Fibroblast of the aortic adventitia (primary cell): Measurements from ENCODE around the gene PDSS2. TPM values are rescaled to one million over a fixed set of nuclear protein-coding genes. Genes with fewer than 3 reads are reported as not detected.
"Not testable (repeated sequence)": the region's sequence is repeated elsewhere in the genome, so short reads cannot be mapped to it uniquely, and the experiment has no call there.

Experiments used
- DNase-seq: peaks from one replicate; pipeline ENCODE4 v3.0.0-alpha.2; 2010; ENCODE audit warnings: low read depth
- H3K4me3 ChIP-seq: 2 replicates; pipeline ENCODE4 v1.5.1; 2011; ENCODE audit warnings: low read depth, mild to moderate bottlenecking, control low read depth, low read length, moderate library complexity
- CTCF ChIP-seq: IDR thresholded peaks from 2 replicates; pipeline ENCODE4 v1.5.1; 2011; ENCODE audit warnings: mild to moderate bottlenecking, low read length, control low read depth, inconsistent platforms; ENCODE audit not compliant: insufficient read depth
- total RNA-seq: library from RNA; depleted of rRNA; stranded (reverse); fragments of >200 nt; gene quantifications from 2 replicates; pipeline ENCODE4 v1.2.3, GENCODE V29; 2012; ENCODE audit warnings: low replicate concordance

The PDSS2 gene
- total RNA-seq, 1 donor: 14.4 TPM

- peak; percentile 88 for TF ChIP-seq CTCF
- peak; percentile 70 for DNase-seq
- H3K4me3 ChIP-seq: no peak overlapping the region
These were observed 141.1 kb downstream of the PDSS2 start for GRCh38 chr6:107318100-107318736.

- no peak overlapping the region for H3K4me3 ChIP-seq
- no peak for TF ChIP-seq CTCF
- no peak for DNase-seq
These were observed 144.2 kb downstream of the PDSS2 start for GRCh38 chr6:107315114-107315513.

GRCh38 chr6:107314531-107314939 lies 144.8 kb downstream of the PDSS2 start:
- H3K4me3 ChIP-seq: no peak overlapping the region
- TF ChIP-seq CTCF: no peak
- DNase-seq: no peak

GRCh38 chr6:107313776-107314175 lies 145.6 kb downstream of the PDSS2 start:
- TF ChIP-seq CTCF: no peak

GRCh38 chr6:107310362-107310761 lies 149.0 kb downstream of the PDSS2 start:
- DNase-seq: no peak
- no peak for TF ChIP-seq CTCF
- no peak overlapping the region for H3K4me3 ChIP-seq

More at GRCh38 chr6:107313776-107314175, 145.6 kb downstream of the PDSS2 start:
- H3K4me3 ChIP-seq: no peak overlapping the region
- no peak for DNase-seq

- no peak for TF ChIP-seq CTCF
- no peak for DNase-seq
- no peak overlapping the region for H3K4me3 ChIP-seq
These were observed 150.7 kb downstream of the PDSS2 start for GRCh38 chr6:107308677-107309076.

- not testable (repeated sequence) for H3K4me3 ChIP-seq, DNase-seq
These were observed 153.4 kb downstream of the PDSS2 start for GRCh38 chr6:107305994-107306393.
